ENCODE measurements around the gene MIA3.

- TF ChIP-seq CTCF (conservative IDR thresholded peaks at IDR 0.05; ENCODE audit: low read length) (no peak), EZH2phosphoT487 (IDR thresholded peaks at IDR 0.05; ENCODE audit: borderline replicate concordance) (no peak)
Observed at GRCh38 chr1:222716393-222716792, 98.5 kb downstream of the MIA3 start.
